GM10248 (cell line): ENCODE results near the gene HAUS5.
"Not testable (repeated sequence)": the region's sequence is repeated elsewhere in the genome, so short reads cannot be mapped to it uniquely, and the experiment has no call there.

Experiments
- CTCF ChIA-PET: fragments of 300-600 bp; sonication (Branson Sonifier 250); formaldehyde crosslinking; extraction: SDS; loops from one replicate; lab custom pipeline; 2021; ENCODE audit warnings: antibody characterized with exemption; lab: Yijun Ruan, JAX
- POLR2A ChIA-PET: fragments of 350-650 bp; sonication (Branson Sonifier 250); formaldehyde crosslinking; extraction: SDS; loops from one replicate; lab custom pipeline; 2020; ENCODE audit warnings: antibody characterized with exemption; lab: Yijun Ruan, JAX
- DNase-seq: peaks from one replicate; pipeline ENCODE4 v3.0.0; 2012; ENCODE audit errors: extremely low spot score
- CTCF ChIP-seq: IDR thresholded peaks from 2 replicates; pipeline ENCODE4 v1.5.1; 2012; ENCODE audit warnings: mild to moderate bottlenecking, low read depth; ENCODE audit errors: extremely low read depth, missing control alignments, control extremely low read depth

HAUS5 gene

DNA sequence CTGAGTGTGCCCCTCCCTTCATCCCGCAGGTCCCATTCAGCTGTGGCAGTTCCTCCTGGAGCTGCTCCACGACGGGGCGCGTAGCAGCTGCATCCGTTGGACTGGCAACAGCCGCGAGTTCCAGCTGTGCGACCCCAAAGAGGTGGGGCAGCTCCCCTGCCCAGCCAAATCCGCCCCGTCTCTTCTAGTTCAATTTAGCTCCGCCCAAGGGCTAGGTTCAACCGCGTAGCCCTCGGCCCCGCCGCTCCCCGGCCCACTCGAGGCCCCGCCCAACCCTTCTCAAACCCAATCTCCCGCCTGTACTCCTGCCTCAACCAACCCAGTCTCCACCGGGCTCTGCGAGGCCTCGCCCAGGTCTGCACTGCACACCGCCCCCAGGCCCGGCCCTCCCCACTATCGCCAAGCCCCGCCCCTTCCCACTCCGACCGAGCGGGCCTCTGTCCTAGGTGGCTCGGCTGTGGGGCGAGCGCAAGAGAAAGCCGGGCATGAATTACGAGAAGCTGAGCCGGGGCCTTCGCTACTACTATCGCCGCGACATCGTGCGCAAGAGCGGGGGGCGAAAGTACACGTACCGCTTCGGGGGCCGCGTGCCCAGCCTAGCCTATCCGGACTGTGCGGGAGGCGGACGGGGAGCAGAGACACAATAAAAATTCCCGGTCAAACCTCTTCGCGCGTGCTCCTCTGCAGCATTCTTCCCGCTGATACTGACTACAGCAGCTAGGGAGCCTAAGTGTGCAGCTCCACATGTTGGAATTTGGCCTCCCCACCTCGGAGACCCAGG, 31.9 kb downstream of the HAUS5 start:
- TF ChIP-seq CTCF: no peak
- DNase-seq: peak; percentile 96
- ChIA-PET POLR2A (interaction anchor here (0.6 to 1.2 kb wide), 4 partner anchors 29 to 58 kb away, joined by 3 to 4 read pairs (median 4); no protein-coding TSS in a partner anchor), CTCF (interaction anchor here (0.7 to 1.6 kb wide), 8 partner anchors 12 to 136 kb away, joined by 3 to 5 read pairs (median 4); no protein-coding TSS in a partner anchor)

DNA sequence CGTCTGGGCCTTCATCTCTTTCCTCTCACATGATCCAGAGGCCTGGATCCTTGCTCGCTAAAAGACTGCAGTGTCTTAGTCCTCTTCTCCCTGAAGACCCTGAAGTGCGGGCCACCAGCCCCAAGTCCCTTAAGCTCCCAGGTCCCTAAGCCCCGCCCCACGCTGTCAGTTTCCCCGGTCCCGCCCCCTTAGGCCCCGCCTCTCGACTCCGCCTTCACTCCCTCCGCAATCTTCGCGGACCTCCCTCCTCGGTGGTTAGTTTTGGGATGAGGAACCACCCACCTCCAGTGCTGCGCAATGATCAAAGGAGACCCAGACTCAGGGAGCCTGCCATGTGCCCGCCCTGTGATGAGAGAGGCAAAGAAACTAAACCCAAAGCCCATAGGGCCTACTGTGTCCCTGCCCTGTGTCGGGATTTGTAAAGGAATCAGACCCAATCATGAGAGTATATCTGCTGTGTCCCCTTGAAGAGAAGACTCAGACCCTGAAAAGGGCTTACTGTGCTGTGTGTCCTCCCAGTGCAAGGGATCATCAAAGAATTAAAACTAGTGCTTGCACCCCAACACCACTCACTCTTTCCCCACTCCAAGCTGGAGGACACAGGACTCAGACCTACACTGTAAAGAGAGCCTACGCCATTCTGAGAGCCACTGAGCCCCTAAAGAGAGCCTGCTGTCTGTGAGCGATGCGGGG, 32.6 kb downstream of the HAUS5 start:
- no peak for TF ChIP-seq CTCF
- ChIA-PET POLR2A (interaction anchor here (1.2 kb wide), 1 partner anchor 29 kb away, joined by 4 read pairs; no protein-coding TSS in a partner anchor), CTCF (interaction anchor here (1.0 to 1.6 kb wide), 5 partner anchors 12 to 134 kb away, joined by 3 to 5 read pairs (median 4); no protein-coding TSS in a partner anchor)
- peak; percentile 67 for DNase-seq

- ChIA-PET CTCF (no interaction called here), POLR2A (no interaction called here)
- DNase-seq: no peak
- no peak for TF ChIP-seq CTCF
Observed at GRCh38 chr19:35645680-35646511, 33.4 kb downstream of the HAUS5 start.

DNA sequence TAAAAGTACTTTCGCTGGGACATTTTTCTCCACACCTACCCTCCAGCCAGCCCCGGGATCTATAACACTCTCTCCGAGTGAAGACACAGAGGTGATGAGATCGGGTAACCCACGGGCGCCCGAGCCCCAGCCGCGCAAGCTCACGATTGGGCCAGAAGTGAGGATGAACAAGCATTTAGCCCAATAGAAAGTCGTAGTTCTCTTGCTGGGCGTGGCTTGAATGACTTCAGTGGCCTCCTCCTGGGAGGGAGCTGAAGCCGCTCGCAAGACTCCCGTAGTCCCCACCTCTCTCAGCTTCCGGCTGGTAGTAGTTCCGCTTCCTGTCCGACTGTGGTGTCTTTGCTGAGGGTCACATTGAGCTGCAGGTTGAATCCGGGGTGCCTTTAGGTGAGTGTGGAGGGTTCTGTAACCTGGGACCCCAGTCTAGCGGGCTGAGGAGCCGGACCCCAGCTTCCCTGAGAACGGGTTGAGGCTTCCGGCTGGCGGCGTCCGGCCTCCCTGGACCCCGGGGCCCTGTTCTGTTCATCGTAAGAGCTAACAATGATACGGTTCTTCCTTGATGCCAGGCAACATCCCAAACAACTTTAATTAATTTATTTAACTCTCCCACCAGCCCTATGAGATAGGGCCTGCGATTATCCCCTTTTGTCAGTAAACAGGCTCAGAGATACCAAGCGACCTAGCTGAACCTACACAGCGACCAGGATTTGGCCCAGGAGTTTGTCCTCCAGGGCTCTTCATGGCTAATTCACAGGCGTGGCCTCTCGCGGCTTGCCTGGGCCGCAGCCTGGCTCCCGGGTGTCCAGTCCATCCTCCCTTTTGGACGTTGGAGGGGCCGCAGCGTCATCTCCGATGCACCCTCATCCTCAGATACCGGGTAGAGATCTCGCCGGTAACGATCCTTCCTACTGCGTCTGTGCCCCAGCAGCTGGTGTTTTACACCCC, 35.8 kb downstream of the HAUS5 start, which contains the start of gene COX6B1:
Gene COX6B1, plus strand, starts transcription at position 307 of the 945 bp plus-strand sequence. CDS start 2,921 bp downstream, outside the sequence.
- ChIA-PET POLR2A (interaction anchor here (0.6 to 1.2 kb wide), 6 partner anchors 11 to 279 kb away, joined by 3 to 5 read pairs (median 3); partner anchors contain the start of gene LIN37), CTCF (interaction anchor here (0.9 to 1.7 kb wide), 5 partner anchors 10 to 100 kb away, joined by 3 to 4 read pairs (median 4); no protein-coding TSS in a partner anchor)
- peak; percentile 97 for DNase-seq
- TF ChIP-seq CTCF: no peak

- CTCF ChIA-PET: no interaction called here
- POLR2A ChIA-PET: no interaction called here
- DNase-seq: no peak
- no peak for TF ChIP-seq CTCF
Observed at GRCh38 chr19:35650581-35650980, 38.0 kb downstream of the HAUS5 start.

DNA sequence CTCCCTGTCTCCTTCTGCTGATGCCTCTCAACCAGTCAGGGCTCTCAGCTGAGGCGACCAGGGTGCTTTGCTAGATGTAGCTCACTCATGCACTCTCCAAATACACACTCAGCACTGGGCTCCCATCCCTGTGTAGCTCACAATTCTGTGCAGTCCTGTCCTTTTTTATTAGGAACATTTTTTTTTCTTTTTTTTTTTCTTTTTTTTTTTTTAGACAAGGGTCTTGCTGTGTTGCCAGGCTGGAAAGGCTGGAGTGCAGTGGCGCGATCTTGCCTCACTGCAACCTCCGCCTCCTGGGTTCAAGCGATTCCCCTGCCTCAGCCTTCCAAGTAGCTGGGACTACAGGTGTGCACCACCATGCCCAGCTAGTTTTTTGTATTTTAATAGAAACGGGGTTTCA, 42.3 kb downstream of the HAUS5 start:
- CTCF ChIA-PET: interaction anchor here (1.0 to 1.4 kb wide), 3 partner anchors 21 to 140 kb away, joined by 3 to 4 read pairs (median 3); no protein-coding TSS in a partner anchor
- POLR2A ChIA-PET: interaction anchor here (0.6 kb wide), 1 partner anchor 231 kb away, joined by 6 read pairs; no protein-coding TSS in a partner anchor
- not testable (repeated sequence) for DNase-seq
